GM12892 (cell line): ENCODE measurements around the gene LHX6.

Experiments used
- DNase-seq: peaks from one replicate; pipeline ENCODE4 v3.0.0; 2011; ENCODE audit not compliant: insufficient read length
- FAIRE-seq: peaks from 2 replicates; lab custom pipeline; 2011; peaks lifted over from hg19 to GRCh38; lab: Jason Lieb, UNC
- POLR2A ChIP-seq: IDR thresholded peaks from 2 replicates; pipeline ENCODE4 v1.6.1; 2011; ENCODE audit warnings: low read depth, low read length, control low read depth
- POLR2AphosphoS5 ChIP-seq: IDR thresholded peaks from 2 replicates; pipeline ENCODE4 v1.6.1; 2011; ENCODE audit warnings: low read depth, low read length, control low read depth
- TAF1 ChIP-seq: IDR thresholded peaks from 2 replicates; pipeline ENCODE4 v1.6.1; 2011; ENCODE audit warnings: low read depth, mild to moderate bottlenecking, control low read depth, low read length, borderline replicate concordance

The LHX6 gene

DNA sequence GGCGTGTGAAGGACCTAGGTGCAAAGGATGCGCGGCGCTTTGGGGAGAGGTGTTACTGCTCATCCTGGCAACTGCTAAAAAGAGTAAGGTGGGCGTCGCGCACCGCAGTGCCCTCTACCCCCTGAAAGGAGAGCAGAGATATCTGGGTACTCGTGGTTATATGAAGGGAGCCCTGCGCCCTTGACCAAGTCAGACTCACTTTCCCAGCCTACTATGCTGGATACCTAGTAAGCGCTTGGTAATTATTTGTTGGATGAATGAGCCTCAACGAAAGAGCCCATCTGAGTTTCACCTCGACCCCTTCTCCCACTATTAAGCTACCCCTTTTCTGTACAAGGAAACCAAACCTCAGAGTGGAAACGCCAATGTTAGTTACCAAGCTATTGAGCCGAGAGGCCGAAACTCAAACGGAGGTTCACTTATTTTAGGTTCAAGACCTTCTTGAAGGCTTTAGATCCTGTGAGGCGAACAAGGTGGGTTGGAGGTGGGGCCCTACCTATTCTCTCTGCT is 8.0 kb downstream of the LHX6 start:
- DNase-seq (no peak), FAIRE-seq (no peak)
- TF ChIP-seq TAF1 (no peak), POLR2A (no peak), POLR2AphosphoS5 (no peak)

GRCh38 chr9:122219856-122220672 is 8.7 kb downstream of the LHX6 start:
- FAIRE-seq = no peak
- TF ChIP-seq POLR2AphosphoS5 (no peak), TAF1 (no peak), POLR2A (no peak)
- no peak for DNase-seq

GRCh38 chr9:122218935-122219855 is 9.6 kb downstream of the LHX6 start:
- no peak for TF ChIP-seq POLR2AphosphoS5
- TF ChIP-seq POLR2A = no peak
- no peak for TF ChIP-seq TAF1
- FAIRE-seq (no peak), DNase-seq (no peak)

DNA sequence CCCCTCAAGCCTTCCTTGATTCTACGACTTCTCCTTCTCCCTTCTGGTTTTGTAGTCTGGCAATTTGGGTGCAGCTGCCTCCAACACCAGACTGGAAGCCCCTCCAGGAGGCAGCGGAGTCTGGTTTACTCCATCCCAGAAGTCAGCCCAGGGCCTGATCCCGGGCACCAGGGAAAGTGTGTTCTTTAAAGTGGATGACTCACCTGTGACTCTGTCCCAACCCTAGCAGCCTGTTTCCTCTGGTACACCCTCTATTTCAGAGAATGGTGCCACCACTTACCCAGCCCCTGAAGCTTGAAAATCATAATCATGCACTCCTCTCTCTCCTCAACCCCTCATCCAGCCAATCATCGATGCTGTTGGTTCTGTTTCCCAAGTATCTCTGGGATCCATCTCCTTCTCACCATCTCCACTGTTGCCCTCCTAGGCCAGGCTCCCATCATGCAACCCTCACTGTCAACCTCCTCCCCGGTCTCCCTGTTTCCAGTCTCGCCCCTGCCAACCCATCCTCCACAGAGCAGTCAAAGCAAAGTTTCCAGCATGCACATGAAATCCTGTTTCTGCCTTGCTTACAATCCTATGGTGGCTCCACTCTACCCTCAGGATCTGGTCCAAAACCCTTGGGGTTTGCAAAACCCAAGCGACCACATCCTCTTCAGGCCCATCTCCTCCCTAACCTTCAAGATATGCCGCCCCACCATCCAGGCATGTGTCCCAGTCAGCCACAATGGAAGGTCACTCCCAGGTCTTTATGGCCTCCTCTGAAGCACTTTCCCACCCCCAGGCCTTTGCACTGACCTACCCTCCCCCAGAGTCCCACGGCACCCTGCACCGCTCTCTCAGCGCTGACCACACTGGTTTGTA is 10.5 kb downstream of the LHX6 start:
- TF ChIP-seq POLR2AphosphoS5 (no peak), TAF1 (no peak), POLR2A (no peak)
- no peak for DNase-seq
- no peak for FAIRE-seq

DNA sequence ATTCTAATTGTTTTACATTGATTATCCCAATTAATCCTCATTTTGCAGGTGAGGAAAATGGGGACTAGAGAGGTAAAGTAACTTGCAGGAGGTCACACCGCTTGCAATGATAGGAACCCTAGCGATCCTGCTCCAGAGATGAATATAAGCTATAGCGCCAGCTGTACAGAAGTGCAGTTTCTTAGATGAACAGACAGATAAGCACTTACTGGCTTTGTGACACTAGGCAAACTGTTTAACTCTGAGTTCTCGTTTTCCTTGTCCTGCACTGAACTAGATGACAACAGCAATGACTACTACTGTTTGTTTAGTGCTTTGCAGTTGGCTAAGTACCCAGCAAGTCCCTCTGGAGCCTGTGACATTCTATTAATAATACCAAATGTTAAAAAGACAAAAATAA is 11.1 kb downstream of the LHX6 start:
- FAIRE-seq (no peak), DNase-seq (no peak)
- TF ChIP-seq POLR2AphosphoS5 (no peak), TAF1 (no peak), POLR2A (no peak)

GRCh38 chr9:122216798-122217418 is 11.8 kb downstream of the LHX6 start:
- no peak for DNase-seq
- no peak for FAIRE-seq
- no peak for TF ChIP-seq TAF1
- TF ChIP-seq POLR2A = no peak

GRCh38 chr9:122216138-122216797 is 12.5 kb downstream of the LHX6 start:
- TF ChIP-seq POLR2AphosphoS5 (no peak), POLR2A (no peak), TAF1 (no peak)
- no peak for DNase-seq
- FAIRE-seq = no peak

DNA sequence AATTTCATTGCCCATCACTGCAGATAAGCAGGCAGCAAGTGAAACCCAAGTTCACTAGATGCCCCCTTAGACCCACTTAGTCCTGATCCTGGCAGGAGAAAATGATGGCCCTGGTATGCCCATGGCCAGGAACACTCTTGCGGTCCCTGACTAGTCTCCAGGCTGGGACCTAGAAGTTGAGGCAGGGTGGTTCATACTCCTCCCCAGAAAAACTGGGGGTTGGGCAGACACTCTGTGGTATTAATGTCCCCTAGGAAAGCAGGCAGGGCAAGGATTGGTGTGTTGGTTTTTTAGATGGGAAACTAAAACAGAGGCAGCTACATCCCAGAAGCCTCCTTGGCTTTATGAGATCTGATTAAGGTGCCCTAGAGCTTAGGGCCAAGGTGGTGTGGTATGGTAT is 13.1 kb downstream of the LHX6 start:
- DNase-seq = no peak
- no peak for FAIRE-seq
- TF ChIP-seq POLR2AphosphoS5 (no peak), TAF1 (no peak), POLR2A (no peak)

- no peak for FAIRE-seq
- no peak for TF ChIP-seq TAF1
- TF ChIP-seq POLR2AphosphoS5 = no peak
- TF ChIP-seq POLR2A = no peak
- no peak for DNase-seq
Observed at GRCh38 chr9:122214507-122214906, 14.2 kb downstream of the LHX6 start.

- TF ChIP-seq POLR2AphosphoS5 = no peak
- no peak for TF ChIP-seq POLR2A
- no peak for TF ChIP-seq TAF1
- FAIRE-seq (no peak), DNase-seq (peak; percentile 71)
Observed at GRCh38 chr9:122213589-122214413, 15.0 kb downstream of the LHX6 start.
